ENCODE measurements around the gene NOC4L. TPM values are rescaled to one million over a fixed set of nuclear protein-coding genes. Genes with fewer than 3 reads are reported as not detected.

NOC4L gene
- total RNA-seq, 1 experiment from 2014 or later = 29.8 TPM

DNA sequence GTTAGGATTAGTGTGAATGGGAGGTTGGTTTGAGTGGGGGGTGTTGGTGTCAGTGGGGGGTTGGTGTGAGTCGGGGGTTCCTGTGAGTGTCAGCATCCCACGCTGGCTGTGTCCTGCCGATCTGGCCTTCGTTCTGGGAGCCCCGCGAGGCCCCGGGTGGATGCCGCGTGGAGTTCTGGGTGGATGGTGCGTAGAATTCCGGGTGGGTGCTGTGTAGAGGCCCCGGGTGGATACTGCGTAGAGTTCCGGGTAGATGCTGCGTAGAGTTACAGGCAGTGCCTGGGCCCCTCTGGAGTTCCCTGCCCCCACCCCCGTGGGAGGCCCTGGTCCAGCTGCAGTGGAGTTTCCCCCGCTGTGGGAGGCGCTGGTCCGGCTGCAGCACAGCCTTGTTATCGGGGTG lies 8.7 kb downstream of the NOC4L start:
- no peaks in the 10 kb centered on the region for H3K9me3 ChIP-seq (ENCODE audit: control insufficient read depth, insufficient read depth, low read depth, low read length)
- H3K4me1 ChIP-seq (ENCODE audit: control insufficient read depth, insufficient read depth, low read length) = no peaks in the 10 kb centered on the region
- DNase-seq (ENCODE audit: low read depth, low spot score) (no peak), ATAC-seq (no peak)
- no peak overlapping the region for H3K27ac ChIP-seq (ENCODE audit: low read length)
- no peak overlapping the region for H3K4me3 ChIP-seq (ENCODE audit: low read depth in 2 of 2, low read length in 2 of 2)
- TF ChIP-seq, protein P1, sequence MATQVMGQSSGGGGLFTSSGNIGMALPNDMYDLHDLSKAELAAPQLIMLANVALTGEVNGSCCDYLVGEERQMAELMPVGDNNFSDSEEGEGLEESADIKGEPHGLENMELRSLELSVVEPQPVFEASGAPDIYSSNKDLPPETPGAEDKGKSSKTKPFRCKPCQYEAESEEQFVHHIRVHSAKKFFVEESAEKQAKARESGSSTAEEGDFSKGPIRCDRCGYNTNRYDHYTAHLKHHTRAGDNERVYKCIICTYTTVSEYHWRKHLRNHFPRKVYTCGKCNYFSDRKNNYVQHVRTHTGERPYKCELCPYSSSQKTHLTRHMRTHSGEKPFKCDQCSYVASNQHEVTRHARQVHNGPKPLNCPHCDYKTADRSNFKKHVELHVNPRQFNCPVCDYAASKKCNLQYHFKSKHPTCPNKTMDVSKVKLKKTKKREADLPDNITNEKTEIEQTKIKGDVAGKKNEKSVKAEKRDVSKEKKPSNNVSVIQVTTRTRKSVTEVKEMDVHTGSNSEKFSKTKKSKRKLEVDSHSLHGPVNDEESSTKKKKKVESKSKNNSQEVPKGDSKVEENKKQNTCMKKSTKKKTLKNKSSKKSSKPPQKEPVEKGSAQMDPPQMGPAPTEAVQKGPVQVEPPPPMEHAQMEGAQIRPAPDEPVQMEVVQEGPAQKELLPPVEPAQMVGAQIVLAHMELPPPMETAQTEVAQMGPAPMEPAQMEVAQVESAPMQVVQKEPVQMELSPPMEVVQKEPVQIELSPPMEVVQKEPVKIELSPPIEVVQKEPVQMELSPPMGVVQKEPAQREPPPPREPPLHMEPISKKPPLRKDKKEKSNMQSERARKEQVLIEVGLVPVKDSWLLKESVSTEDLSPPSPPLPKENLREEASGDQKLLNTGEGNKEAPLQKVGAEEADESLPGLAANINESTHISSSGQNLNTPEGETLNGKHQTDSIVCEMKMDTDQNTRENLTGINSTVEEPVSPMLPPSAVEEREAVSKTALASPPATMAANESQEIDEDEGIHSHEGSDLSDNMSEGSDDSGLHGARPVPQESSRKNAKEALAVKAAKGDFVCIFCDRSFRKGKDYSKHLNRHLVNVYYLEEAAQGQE (IDR thresholded peaks at IDR 0.05; ENCODE audit: insufficient read depth in 1 of 2, low read depth in 2 of 2, low read length in 1 of 2) = no peak
- TF ChIP-seq POLR2AphosphoS5 (IDR thresholded peaks at IDR 0.05; ENCODE audit: low read depth, low read length) = no peak
- TF ChIP-seq TCF7L2 (IDR thresholded peaks at IDR 0.05; ENCODE audit: low read depth, low read length) = no peak
- TF ChIP-seq, protein P2, sequence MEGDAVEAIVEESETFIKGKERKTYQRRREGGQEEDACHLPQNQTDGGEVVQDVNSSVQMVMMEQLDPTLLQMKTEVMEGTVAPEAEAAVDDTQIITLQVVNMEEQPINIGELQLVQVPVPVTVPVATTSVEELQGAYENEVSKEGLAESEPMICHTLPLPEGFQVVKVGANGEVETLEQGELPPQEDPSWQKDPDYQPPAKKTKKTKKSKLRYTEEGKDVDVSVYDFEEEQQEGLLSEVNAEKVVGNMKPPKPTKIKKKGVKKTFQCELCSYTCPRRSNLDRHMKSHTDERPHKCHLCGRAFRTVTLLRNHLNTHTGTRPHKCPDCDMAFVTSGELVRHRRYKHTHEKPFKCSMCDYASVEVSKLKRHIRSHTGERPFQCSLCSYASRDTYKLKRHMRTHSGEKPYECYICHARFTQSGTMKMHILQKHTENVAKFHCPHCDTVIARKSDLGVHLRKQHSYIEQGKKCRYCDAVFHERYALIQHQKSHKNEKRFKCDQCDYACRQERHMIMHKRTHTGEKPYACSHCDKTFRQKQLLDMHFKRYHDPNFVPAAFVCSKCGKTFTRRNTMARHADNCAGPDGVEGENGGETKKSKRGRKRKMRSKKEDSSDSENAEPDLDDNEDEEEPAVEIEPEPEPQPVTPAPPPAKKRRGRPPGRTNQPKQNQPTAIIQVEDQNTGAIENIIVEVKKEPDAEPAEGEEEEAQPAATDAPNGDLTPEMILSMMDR (IDR thresholded peaks at IDR 0.05) = no peak
- no peak for TF ChIP-seq SIN3A (IDR thresholded peaks at IDR 0.05; ENCODE audit: borderline replicate concordance, insufficient read depth, low read depth, low read length)
- H3K36me3 ChIP-seq (ENCODE audit: control insufficient read depth, insufficient read depth, low read length) = no peaks in the 10 kb centered on the region
- POLR2A ChIA-PET = no interaction called here
- CTCF ChIA-PET = interaction anchor here (1.3 kb wide), 1 partner anchor 261 kb away, joined by 13 read pairs; no protein-coding TSS in a partner anchor
- intact Hi-C loops (cut with micrococcal nuclease; ENCODE audit: unreplicated experiment) (loop anchor here (10.0 kb wide), 2 partner anchors 62 to 252 kb away; no protein-coding TSS in a partner anchor), in situ Hi-C loops (cut with HindIII; ENCODE audit: low pct_unique_long_range_greater_than_20kb, low sequenced_read_pairs) (no loop called here)
- BruUV-seq (replicated peaks) = no TSS peak
- no peaks in the 10 kb centered on the region for H3K27me3 ChIP-seq (ENCODE audit: control insufficient read depth, insufficient read depth, low read length)

DNA sequence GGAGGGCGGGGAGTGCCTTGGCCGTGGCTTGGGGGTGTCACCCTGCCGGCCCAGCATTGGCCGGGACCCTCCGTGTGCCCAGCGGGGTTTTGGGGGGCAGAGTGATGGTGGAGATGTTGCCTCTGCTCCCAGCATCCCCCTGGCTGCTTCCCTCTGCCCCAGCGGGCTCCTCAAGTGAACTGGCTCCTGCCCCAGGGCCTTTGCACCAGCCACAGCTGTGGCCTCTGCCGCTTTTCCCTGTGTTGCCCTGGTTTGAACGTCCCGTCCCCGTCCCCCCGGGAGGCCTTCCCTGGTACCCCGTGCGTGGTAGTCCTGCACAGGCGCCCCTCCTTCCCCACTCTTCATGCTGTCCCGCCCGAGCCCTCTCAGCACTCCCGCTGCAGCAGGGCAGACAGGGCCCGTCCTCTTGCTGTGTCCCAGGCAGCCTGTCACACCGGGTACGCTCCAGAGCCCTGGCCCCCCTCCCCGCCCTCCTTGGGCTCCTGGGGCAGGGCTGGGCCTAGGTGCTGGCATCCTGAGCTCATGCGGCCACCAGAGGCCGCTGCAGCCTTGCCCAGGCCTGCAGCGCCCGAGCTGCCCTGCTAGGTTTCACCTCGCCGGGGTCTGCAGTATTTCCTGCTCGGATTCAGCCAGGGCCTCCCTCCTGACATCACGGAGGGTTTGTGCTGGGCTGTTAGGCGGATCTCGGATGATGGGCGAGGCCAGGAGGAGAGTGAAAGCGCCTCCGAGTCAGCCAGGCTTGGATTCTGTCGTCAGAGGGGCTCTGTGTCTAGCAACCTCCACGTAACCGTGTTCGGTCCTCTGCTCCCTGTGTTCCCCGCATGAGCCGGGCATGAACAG lies 9.5 kb downstream of the NOC4L start:
- BruUV-seq (replicated peaks) = no TSS peak
- ChIA-PET CTCF (interaction anchor here (0.8 to 1.3 kb wide), 2 partner anchors 257 to 261 kb away, joined by 3 to 13 read pairs; no protein-coding TSS in a partner anchor), POLR2A (no interaction called here)
- no peak overlapping the region for H3K4me3 ChIP-seq (ENCODE audit: low read depth in 2 of 2, low read length in 2 of 2)
- ATAC-seq = peak; percentile 96
- TF ChIP-seq, protein P2 (IDR thresholded peaks at IDR 0.05) = peak; percentile 98
- TF ChIP-seq TCF7L2 (IDR thresholded peaks at IDR 0.05; ENCODE audit: low read depth, low read length) (no peak), POLR2AphosphoS5 (IDR thresholded peaks at IDR 0.05; ENCODE audit: low read depth, low read length) (0 out of 2 replicates have a peak, but pooled peaks have one; percentile 23)
- in situ Hi-C loops (cut with HindIII; ENCODE audit: low pct_unique_long_range_greater_than_20kb, low sequenced_read_pairs) = no loop called here
- no peaks in the 10 kb centered on the region for H3K36me3 ChIP-seq (ENCODE audit: control insufficient read depth, insufficient read depth, low read length)
- no peaks in the 10 kb centered on the region for H3K4me1 ChIP-seq (ENCODE audit: control insufficient read depth, insufficient read depth, low read length)
- H3K9me3 ChIP-seq (ENCODE audit: control insufficient read depth, insufficient read depth, low read depth, low read length) = no peaks in the 10 kb centered on the region
- no peaks in the 10 kb centered on the region for H3K27me3 ChIP-seq (ENCODE audit: control insufficient read depth, insufficient read depth, low read length)
- no peak for DNase-seq (ENCODE audit: low read depth, low spot score)
- no peak overlapping the region for H3K27ac ChIP-seq (ENCODE audit: low read length)
- intact Hi-C loops (cut with micrococcal nuclease; ENCODE audit: unreplicated experiment) = loop anchor here (10.0 kb wide), 2 partner anchors 61 to 251 kb away; no protein-coding TSS in a partner anchor
